Ascending aorta (tissue), 2 donors: Measurements from ENCODE around the gene KCNQ1OT1. TPM values are rescaled to one million over a fixed set of nuclear protein-coding genes. Genes with fewer than 3 reads are reported as not detected.

Experiments used
- DNase-seq, 2 donors: peaks; one replicate each; pipeline ENCODE4 v3.0.0-alpha.2; 2019; ENCODE audit warnings: low spot score in 2 of 2
- H3K27ac ChIP-seq, 2 donors: fragments of 200-600 bp; sonication (generic); one replicate each; pipeline ENCODE4 v1.5.1; 2016 to 2017; ENCODE audit warnings: mild to moderate bottlenecking in 1 of 2
- H3K27me3 ChIP-seq: fragments of 200-600 bp; sonication (generic); one replicate; pipeline ENCODE4 v1.5.1; 2017
- H3K36me3 ChIP-seq, 2 donors: fragments of 200-600 bp; sonication (generic); one replicate each; pipeline ENCODE4 v1.5.1; 2016
- H3K4me1 ChIP-seq, 2 donors: fragments of 200-600 bp; sonication (generic); one replicate each; pipeline ENCODE4 v1.5.1; 2016 to 2017; ENCODE audit warnings: mild to moderate bottlenecking in 1 of 2
- H3K4me3 ChIP-seq, 2 donors: fragments of 200-600 bp; sonication (generic); one replicate each; pipeline ENCODE4 v1.5.1; 2016 to 2017; ENCODE audit warnings: mild to moderate bottlenecking in 1 of 2
- H3K9me3 ChIP-seq, 2 donors: fragments of 200-600 bp; sonication (generic); one replicate each; pipeline ENCODE4 v1.5.1; 2016
- CTCF ChIP-seq, 3 experiments: fragments of 200-600 bp in 2 of 3; fragments of 450-650 bp in 1 of 3; sonication (generic) in 2 of 3; IDR thresholded peaks; one replicate each; pipeline ENCODE4 v1.5.1; 2016 to 2019; ENCODE audit warnings: antibody characterized with exemption in 3 of 3, mild to moderate bottlenecking in 1 of 3, moderate library complexity in 1 of 3
- intact Hi-C: fragments of 100-400 bp; cut with DNase I; formaldehyde crosslinking; loops from one replicate; pipeline ENCODE4 v1.15.1; 2023
- total RNA-seq: library from RNA; depleted of rRNA; stranded (reverse); fragments of >200 nt; gene quantifications from one replicate; pipeline ENCODE4 v1.1.0, GENCODE V29; 2016

KCNQ1OT1 gene
- total RNA-seq, 1 donor from 2014 or later: 1.5 TPM

DNA sequence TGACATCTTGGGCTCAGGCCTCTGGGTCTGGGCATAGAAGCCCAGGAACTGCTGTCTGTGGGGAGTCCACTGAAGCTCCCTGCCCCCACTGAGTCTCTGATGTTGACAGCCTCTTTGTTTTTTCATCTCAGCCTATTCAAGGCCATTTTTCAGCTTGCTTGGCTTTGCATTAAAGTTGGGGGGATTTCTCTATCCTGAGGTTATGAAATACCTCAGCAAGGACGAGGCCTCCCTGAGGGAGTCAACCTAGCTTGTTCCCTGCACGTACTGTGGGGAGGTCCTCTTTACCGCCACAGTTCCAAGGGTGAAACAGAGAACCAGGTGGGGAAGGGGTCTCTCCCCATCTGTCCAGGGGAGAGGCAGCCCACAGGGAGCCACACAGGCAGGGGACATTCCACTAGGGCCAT is 8.4 kb downstream of the KCNQ1OT1 start:
- intact Hi-C loops: no loop called here
- Histone ChIP-seq H3K36me3 (no peaks in the 10 kb centered on the region), H3K27me3 (no peaks in the 10 kb centered on the region), H3K9me3 (no peaks in the 10 kb centered on the region), H3K4me1 (no peaks in the 10 kb centered on the region), H3K27ac (no peak overlapping the region), H3K4me3 (no peak overlapping the region)
- no peak for TF ChIP-seq CTCF (IDR thresholded peaks at IDR 0.05)
- DNase-seq: no peak

DNA sequence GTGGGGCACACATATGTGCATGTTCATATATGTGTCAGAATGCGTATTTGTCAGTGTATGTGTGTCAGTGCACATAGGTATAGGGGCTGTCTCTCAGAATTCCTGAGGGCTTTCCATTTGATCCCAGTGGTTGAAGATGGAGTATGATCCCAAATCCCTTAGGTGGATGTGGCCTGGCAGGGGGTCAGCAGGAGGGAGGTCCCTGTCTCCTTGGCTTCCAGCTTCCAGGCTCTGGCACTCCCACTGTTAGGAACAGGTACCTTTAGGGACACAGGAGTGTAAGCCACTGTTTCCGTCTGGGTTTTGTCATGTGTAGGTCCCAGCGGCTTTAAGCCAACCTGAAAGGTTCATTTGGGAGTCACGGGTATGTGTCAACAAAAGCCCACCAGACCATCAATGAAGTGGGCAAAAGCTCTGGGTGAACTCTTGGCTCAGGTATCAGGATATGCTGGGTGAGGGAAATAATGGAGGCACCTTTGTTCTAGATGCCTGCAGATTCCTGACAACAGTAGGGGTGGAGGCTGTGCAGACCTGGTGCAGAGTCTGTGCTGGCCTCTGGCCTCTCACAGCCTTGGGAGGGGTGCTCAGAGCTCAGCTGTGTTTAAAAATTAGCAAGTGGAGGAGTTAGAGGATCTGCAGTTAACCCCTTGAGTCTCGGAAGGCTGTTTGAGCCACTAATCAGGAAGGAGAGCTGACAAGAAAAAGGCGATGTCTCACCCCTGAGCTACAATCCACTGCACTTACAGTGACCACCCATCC is 9.0 kb downstream of the KCNQ1OT1 start:
- Histone ChIP-seq H3K27me3 (no peaks in the 10 kb centered on the region), H3K4me3 (no peak overlapping the region), H3K4me1 (no peaks in the 10 kb centered on the region), H3K9me3 (no peaks in the 10 kb centered on the region), H3K36me3 (no peaks in the 10 kb centered on the region), H3K27ac (no peak overlapping the region)
- intact Hi-C loops: no loop called here
- DNase-seq: no peak
- TF ChIP-seq CTCF (IDR thresholded peaks at IDR 0.05): no peak

DNA sequence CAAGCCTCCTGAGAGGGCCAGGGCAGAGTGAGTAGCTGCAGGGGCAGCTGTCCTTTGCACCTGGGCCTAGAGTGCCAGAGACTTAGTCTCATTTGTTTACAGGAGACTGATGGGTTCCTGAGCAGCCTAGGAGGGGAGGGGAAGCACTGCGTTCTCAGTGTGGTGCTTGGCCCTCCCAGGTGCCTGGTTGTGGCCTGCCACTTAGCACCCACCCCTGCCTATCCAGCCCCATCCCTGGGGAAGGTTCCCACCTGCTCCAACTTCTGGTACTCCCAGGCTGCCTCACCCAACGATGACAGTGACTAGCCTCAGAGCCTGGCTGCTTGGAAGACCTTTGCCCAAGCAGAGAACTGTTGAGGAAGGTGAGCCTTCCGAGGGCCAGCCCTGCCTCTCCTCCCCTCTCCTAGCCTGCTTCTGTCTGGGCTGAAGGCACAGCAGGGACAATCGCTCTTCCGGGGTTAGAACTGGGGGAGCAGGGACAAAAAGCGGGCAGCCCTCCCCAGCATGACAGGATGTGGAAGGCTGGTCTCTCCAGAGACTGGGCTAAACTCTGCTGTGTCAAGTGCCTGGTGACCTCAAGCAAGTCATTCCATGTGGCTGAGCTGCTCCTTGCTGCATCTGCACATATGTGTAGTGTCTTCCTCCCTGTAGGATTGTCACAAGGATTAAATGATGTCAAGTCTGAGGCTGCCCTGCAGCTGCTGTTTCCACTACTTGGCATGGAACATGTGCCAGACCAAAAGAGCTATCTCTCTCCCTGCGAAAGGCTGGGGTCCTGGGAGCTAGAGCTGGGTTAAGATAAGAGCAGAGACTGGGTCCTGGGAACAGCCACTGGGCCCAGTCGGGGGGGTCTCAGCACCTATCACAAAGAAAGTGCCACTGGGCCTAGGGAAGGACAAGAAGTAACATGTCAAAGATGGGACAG is 9.9 kb downstream of the KCNQ1OT1 start:
- Histone ChIP-seq H3K27me3 (no peaks in the 10 kb centered on the region), H3K27ac (no peak overlapping the region), H3K4me1 (no peaks in the 10 kb centered on the region), H3K4me3 (no peak overlapping the region), H3K9me3 (no peaks in the 10 kb centered on the region), H3K36me3 (no peaks in the 10 kb centered on the region)
- intact Hi-C loops: no loop called here
- no peak for TF ChIP-seq CTCF (IDR thresholded peaks at IDR 0.05)
- DNase-seq: no peak

DNA sequence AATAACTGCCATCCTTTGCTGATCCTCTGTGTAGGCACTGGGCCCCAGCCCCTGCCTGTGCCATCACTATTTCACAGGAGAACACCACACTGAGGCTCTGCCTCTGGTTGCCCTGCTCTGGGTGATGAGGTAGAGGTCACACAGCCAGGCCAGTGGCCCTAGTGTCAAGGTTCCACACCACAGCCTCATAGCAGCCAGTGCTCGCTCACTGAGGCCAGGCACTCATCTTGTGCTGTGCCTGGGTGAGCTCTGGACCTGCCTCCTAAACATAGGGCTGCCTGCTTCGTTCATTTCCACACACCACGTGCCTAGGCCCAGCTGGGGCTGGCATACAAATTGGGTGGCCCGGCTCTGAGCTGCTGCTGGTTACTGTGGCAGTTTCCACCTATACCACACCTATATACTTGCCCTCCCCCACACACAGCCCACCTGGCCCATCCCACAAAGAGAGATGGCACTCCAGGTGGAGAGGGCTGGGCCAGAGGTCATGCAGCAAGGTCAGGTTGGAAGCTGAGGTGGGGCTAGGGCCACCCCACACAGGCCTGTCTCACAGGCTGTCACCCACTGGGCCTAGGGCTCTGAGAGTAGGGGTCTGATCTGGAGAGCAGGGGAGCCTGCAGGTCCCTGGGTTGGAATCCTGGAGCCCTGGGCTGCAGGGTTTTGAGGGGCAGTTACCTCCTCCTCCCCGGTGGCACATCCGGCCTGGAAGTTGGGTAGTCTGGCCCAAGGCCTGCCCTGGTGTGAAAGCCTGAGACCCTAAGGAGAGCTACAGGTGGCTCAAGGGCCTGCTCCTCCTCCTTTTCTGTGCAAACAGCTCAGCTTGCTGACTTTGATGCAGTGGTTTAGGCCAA is 11.2 kb downstream of the KCNQ1OT1 start:
- Histone ChIP-seq H3K27me3 (no peaks in the 10 kb centered on the region), H3K4me1 (no peaks in the 10 kb centered on the region), H3K36me3 (no peaks in the 10 kb centered on the region), H3K27ac (no peak overlapping the region), H3K4me3 (no peak overlapping the region), H3K9me3 (no peaks in the 10 kb centered on the region)
- intact Hi-C loops: no loop called here
- no peak for TF ChIP-seq CTCF (IDR thresholded peaks at IDR 0.05)
- peak in 1 of 2 donors; percentile 3 for DNase-seq

GRCh38 chr11:2687782-2688191 is 12.0 kb downstream of the KCNQ1OT1 start:
- H3K9me3 ChIP-seq: no peaks in the 10 kb centered on the region
- no peak for TF ChIP-seq CTCF (IDR thresholded peaks at IDR 0.05)
- DNase-seq: peak in 1 of 2 donors; percentile 3
- no peaks in the 10 kb centered on the region for H3K4me1 ChIP-seq
- no peak overlapping the region for H3K4me3 ChIP-seq
- no peaks in the 10 kb centered on the region for H3K27me3 ChIP-seq
- H3K36me3 ChIP-seq: no peaks in the 10 kb centered on the region
- H3K27ac ChIP-seq: no peak overlapping the region
- intact Hi-C loops: no loop called here
